ENCODE measurements around the gene SH3PXD2A. TPM values are rescaled to one million over a fixed set of nuclear protein-coding genes. Genes with fewer than 3 reads are reported as not detected.
"Not testable (repeated sequence)": the region's sequence is repeated elsewhere in the genome, so short reads cannot be mapped to it uniquely, and the experiment has no call there.

SH3PXD2A gene
- total RNA-seq, 1 donor from 2014 or later: 8.3 TPM

DNA sequence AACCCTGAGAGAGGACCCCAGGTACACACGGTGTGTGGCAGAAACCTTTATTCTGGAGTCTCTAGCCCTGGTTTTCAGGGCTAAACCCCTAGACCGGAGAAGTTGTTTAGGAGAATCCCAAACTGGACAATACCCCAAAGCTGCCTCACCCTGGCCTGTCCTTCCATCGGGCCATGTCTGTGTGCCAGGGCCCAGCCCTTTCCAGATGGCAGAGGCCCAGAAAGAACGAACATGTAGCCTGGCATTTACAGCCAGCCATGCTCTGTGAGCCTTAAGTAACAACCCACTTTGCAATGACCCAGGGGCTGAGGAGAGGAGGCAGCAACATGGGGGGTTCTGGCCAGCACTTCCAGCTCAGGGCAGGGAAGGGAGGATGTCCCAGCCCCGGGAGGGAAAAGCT is 219.8 kb downstream of the SH3PXD2A start:
- intact Hi-C loops (cut with micrococcal nuclease): no loop called here

DNA sequence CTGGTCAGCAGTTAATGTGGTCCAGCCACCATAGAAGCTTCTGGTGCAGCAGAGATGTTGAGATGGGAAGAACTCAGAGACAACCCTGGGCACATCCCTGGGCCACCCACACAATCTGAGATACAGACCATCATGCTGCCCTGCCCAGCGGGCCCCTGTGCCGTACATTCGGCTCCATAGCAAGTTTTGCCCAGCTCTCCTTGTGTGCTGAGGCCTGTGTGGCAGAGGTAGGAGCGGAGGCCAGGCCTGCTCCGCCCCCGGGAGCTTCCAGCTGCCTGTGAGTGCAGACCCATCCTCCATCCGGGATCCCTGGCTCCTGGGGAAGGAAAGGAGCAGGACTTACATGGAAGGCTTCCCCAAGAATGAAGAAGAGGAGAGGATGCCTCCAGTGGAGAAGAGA is 221.5 kb downstream of the SH3PXD2A start:
- DNase-seq: no peak
- intact Hi-C loops (cut with micrococcal nuclease): no loop called here
- H3K9me3 Mint-ChIP-seq: no peaks in the 10 kb centered on the region
- H3K27ac Mint-ChIP-seq: no peak overlapping the region
- H3K4me1 Mint-ChIP-seq: peaks cover 5% of the 10 kb centered on the region
- H3K36me3 Mint-ChIP-seq (ENCODE audit: low read depth): no peaks in the 10 kb centered on the region
- H3K4me3 Mint-ChIP-seq: no peak overlapping the region
- H3K27me3 Mint-ChIP-seq: no peaks in the 10 kb centered on the region

More for the DNA sequence above, 219.8 kb downstream of the SH3PXD2A start:
- no peaks in the 10 kb centered on the region for H3K36me3 Mint-ChIP-seq (ENCODE audit: low read depth)
- no peak overlapping the region for H3K27ac Mint-ChIP-seq
- H3K4me3 Mint-ChIP-seq: no peak overlapping the region
- no peak for DNase-seq
- no peaks in the 10 kb centered on the region for H3K9me3 Mint-ChIP-seq
- H3K27me3 Mint-ChIP-seq: no peaks in the 10 kb centered on the region
- H3K4me1 Mint-ChIP-seq: peaks cover 3% of the 10 kb centered on the region

DNA sequence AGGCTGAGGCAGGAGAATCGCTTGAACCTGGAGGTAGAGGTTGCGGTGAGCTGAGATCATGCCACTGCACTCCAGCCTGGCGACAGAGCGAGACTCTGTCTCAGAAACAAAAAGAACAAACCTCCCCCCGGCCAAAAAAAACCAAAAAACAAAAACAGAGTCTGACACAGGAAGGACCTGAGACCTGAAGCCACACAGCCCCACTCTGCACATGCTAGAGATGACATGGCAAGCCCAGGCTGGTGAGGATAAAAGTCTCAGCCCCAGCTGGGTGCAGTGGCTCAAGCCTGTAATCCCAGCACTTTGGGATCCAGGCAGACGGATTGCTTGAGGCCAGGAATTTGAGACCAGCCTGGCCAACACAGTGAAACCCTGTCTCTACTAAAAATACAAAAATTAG is 222.5 kb downstream of the SH3PXD2A start:
- H3K27ac Mint-ChIP-seq; DNase-seq; H3K9me3 Mint-ChIP-seq; H3K27me3 Mint-ChIP-seq; H3K36me3 Mint-ChIP-seq (ENCODE audit: low read depth); H3K4me1 Mint-ChIP-seq; H3K4me3 Mint-ChIP-seq; intact Hi-C loops (cut with micrococcal nuclease): not testable (repeated sequence)

DNA sequence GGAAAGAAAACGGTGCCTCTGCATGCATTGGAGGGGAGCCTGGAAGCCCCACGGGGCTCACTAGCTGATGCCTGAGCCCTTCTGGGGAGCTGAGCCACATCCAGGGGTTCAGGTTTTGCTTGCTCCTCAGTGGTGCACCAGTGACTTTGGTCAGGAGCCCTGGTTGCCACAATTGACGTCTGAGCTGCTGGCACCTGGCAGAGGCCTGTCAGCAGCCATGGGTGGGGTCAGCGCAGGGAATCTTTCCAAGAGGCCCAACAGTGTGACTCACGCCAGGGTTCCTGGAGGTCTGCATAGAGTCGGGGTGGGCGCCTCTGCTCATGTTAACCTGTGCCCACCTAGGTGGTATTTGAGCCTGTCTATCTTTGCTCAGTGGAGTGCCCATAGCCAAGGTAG is 223.1 kb downstream of the SH3PXD2A start:
- Mint-ChIP-seq H3K36me3 (ENCODE audit: low read depth) (peaks cover 2% of the 10 kb centered on the region), H3K27me3 (no peaks in the 10 kb centered on the region), H3K4me1 (peaks cover 5% of the 10 kb centered on the region), H3K4me3 (no peak overlapping the region), H3K9me3 (no peaks in the 10 kb centered on the region), H3K27ac (no peak overlapping the region)
- intact Hi-C loops (cut with micrococcal nuclease): no loop called here
- DNase-seq: no peak

DNA sequence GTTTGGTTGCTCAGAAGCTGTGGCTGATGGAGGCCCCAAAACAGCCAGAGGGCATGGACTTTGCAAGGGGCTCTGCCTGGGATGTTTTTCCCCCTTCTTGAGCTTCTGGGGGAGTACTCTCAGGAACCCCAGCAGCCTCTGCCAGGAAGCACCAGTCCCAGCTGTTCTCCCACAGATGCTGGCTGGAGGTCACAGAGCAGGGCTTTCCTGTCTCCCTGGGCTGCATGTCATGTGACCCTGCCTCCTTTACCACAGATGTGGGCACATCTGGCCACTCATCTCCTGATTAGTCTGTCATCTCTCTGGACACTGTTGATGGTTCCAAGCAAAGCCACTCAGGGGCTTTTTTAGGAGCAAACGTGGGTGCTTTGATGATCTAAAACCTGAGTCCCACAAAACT is 225.2 kb downstream of the SH3PXD2A start:
- no peak for DNase-seq
- intact Hi-C loops (cut with micrococcal nuclease): no loop called here
- Mint-ChIP-seq H3K27ac (no peak overlapping the region), H3K4me1 (peaks cover 5% of the 10 kb centered on the region), H3K27me3 (no peaks in the 10 kb centered on the region), H3K4me3 (no peak overlapping the region), H3K9me3 (no peaks in the 10 kb centered on the region), H3K36me3 (ENCODE audit: low read depth) (peaks cover 2% of the 10 kb centered on the region)

DNA sequence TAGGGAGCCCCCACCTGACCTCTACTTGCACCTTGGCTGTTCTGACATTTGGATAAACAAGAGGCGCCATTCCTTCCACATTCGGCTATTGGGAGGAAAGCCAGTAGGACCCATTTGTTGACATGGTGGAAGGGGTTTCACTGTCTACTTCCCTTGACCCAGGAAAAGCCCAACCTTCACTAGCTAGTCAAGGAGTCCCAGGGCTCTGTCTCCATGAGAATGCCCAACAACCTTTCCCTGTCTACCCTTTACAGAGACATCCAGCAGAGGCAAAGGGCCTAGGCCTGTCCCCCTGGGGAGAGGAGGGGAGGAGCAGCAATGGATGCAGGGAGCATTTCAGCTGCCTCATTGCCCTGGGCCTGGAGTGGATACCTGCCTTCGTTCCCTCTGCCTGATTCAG is 225.8 kb downstream of the SH3PXD2A start:
- Mint-ChIP-seq H3K9me3 (no peaks in the 10 kb centered on the region), H3K4me1 (peaks cover 2% of the 10 kb centered on the region), H3K27ac (no peak overlapping the region), H3K27me3 (no peaks in the 10 kb centered on the region), H3K4me3 (no peak overlapping the region), H3K36me3 (ENCODE audit: low read depth) (peaks cover 2% of the 10 kb centered on the region)
- intact Hi-C loops (cut with micrococcal nuclease): no loop called here
- no peak for DNase-seq

DNA sequence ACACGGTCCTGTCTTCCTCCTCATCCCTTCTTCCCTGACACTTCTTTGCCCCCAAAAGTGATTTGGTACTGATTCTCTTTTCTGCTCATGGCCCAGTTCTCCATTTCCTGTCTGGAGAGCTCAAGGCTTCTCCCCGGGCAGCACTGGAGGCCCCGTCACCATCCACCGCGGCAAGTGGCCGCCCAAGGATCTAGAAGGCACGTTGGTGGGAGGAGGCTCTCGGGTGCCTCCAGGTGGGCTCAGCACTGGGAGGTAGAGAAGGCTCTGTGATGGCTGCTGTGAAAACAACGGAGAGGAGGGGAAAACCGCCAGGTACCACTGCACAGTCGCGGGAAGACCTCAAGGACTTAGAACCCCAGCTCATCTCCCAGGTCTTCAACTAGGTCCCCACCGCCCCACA is 227.5 kb downstream of the SH3PXD2A start:
- H3K4me1 Mint-ChIP-seq: peaks cover 2% of the 10 kb centered on the region
- H3K36me3 Mint-ChIP-seq (ENCODE audit: low read depth): peaks cover 2% of the 10 kb centered on the region
- intact Hi-C loops (cut with micrococcal nuclease): no loop called here
- no peaks in the 10 kb centered on the region for H3K27me3 Mint-ChIP-seq
- H3K4me3 Mint-ChIP-seq: no peak overlapping the region
- no peak for DNase-seq
- H3K9me3 Mint-ChIP-seq: no peaks in the 10 kb centered on the region
- H3K27ac Mint-ChIP-seq: no peak overlapping the region

DNA sequence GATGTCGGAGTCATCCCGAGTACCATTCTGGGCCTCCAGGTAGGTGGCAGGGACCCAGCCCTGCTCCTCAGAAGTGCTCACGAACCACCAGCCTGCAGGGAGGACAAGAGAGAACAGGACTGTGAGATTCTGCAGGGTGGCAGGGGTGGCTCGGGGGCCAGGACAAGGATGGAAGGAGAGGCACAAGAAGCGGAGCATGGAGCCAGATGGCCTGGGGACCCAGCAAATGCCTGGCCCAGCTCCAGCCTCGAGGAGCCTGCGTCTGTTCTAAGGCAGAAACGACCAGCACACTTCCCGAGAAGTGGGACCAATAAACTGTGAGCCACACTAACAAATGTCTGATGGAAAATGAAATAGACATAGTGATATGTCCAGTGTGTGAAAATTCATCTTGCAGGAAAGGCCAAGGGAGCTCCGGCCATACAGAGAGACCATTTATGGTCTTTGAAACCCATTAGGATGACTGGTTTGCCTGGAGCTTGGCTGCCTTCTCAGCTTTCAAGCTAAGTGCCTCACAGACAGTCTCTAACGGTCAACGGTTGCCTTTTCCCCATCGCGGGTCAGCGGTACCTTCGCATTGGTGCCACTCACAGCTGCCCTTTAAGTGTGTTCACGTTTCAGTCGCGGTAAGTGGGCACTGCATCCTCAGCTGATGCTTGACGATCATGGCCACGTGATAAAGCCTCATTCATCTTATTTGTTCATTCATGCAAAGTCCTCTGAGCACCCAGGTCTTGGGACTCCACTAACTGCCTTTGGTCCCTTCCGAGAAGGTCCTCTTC is 228.1 kb downstream of the SH3PXD2A start:
- intact Hi-C loops (cut with micrococcal nuclease): no loop called here
- H3K9me3 Mint-ChIP-seq: no peaks in the 10 kb centered on the region
- DNase-seq: no peak
- no peaks in the 10 kb centered on the region for H3K27me3 Mint-ChIP-seq
- H3K4me1 Mint-ChIP-seq: peaks cover 2% of the 10 kb centered on the region
- peaks cover 2% of the 10 kb centered on the region for H3K36me3 Mint-ChIP-seq (ENCODE audit: low read depth)
- no peak overlapping the region for H3K27ac Mint-ChIP-seq
- no peak overlapping the region for H3K4me3 Mint-ChIP-seq

DNA sequence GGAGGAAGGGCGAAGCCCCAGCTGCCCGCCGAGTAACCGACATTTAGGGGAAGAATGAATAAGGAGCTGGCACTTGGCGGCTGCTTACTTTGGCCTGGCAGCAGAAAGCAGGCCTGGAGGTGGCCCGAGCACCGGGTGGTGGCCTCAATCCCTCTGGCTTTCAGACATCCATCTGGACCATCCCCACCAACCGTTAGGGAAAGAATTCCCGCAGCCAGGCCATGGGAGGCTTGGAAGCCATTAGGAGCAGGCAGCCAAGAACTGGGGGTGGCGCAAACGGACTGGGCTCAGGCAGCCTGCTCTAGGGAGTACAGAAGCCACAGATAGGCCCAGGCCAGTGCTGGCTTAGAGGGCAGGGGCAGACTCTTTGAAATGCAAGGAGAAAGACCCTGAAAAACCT is 229.2 kb downstream of the SH3PXD2A start:
- Mint-ChIP-seq H3K36me3 (ENCODE audit: low read depth) (peaks cover 2% of the 10 kb centered on the region), H3K27me3 (no peaks in the 10 kb centered on the region), H3K4me3 (no peak overlapping the region), H3K4me1 (peaks cover 2% of the 10 kb centered on the region), H3K9me3 (no peaks in the 10 kb centered on the region), H3K27ac (no peak overlapping the region)
- DNase-seq: no peak
- intact Hi-C loops (cut with micrococcal nuclease): no loop called here

DNA sequence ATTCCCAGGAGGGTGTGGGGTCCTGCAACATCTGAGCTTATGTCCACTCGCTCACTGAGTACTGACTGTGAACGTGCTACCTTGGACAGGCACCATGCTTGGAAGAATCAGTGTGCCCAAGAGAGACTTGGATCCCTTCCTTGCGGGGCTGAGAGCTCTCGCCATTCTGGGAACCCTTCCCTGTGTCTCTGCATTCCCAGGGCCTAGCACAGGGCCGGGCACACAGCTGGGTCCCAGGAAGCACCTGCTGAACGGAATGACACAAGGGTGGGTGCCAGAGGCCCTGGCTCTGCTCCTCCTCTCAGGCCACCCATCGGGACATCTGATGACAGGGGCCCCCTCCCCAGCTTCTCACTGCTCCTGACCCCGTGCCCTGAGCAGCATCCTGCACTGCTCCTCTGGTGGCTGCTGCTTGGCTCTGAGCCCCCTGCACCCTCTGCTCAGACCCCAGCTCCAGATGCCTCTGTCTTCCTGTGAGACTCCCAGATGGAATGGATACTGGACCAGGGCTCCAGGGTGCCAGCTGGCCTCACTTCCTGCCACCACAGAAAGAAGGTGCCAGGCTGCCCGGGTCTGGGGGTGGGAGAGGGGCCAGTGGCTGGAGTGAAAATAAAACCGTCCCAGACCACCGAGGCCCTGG is 232.3 kb downstream of the SH3PXD2A start:
- Mint-ChIP-seq H3K36me3 (ENCODE audit: low read depth) (peaks cover 3% of the 10 kb centered on the region), H3K4me3 (no peak overlapping the region), H3K27ac (no peak overlapping the region), H3K4me1 (no peaks in the 10 kb centered on the region), H3K9me3 (no peaks in the 10 kb centered on the region), H3K27me3 (no peaks in the 10 kb centered on the region)
- intact Hi-C loops (cut with micrococcal nuclease): no loop called here
- no peak for DNase-seq

DNA sequence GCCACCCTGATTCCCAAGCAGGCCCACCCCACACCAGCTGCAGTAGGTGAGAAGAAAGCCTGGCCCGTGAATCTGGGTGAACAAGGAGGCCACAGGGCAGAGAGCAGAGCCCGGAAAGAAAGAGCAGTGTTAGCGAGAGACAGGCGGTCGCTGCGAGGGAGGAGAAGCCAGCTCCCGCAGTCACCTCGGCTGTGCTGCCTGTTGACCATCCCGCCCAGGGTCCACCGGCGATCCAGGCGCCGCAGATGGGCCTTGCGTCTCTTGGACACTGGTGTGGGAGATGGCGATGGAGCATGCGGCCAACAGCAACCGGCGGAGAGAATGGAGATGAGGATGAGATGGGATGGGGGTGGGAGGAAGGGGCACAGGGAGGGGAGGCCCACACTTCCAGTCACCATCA is 233.1 kb downstream of the SH3PXD2A start:
- Mint-ChIP-seq H3K36me3 (ENCODE audit: low read depth) (peaks cover 1% of the 10 kb centered on the region), H3K4me3 (no peak overlapping the region), H3K4me1 (no peaks in the 10 kb centered on the region), H3K27ac (no peak overlapping the region), H3K27me3 (no peaks in the 10 kb centered on the region), H3K9me3 (no peaks in the 10 kb centered on the region)
- DNase-seq: no peak
- intact Hi-C loops (cut with micrococcal nuclease): no loop called here

DNA sequence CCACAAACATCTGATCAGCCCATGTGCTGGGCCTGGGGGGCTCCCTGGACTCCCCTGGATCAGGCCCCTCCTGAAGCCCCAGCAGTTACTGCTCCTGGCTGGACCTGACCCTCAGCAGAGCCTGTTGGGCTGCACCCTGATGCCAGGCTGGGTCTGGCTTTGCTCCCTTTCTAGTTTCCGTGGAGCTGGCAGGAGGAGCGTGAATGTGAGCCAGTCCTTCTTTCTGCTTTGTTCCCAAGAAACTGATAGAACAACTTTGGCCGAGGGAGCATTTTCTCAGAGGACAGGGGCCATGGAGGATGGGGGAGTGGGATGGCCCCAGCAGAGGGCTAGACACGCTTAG is 233.6 kb downstream of the SH3PXD2A start:
- Mint-ChIP-seq H3K27me3 (no peaks in the 10 kb centered on the region), H3K27ac (no peak overlapping the region), H3K36me3 (ENCODE audit: low read depth) (peaks cover 1% of the 10 kb centered on the region), H3K9me3 (no peaks in the 10 kb centered on the region), H3K4me3 (no peak overlapping the region), H3K4me1 (no peaks in the 10 kb centered on the region)
- DNase-seq: no peak
- intact Hi-C loops (cut with micrococcal nuclease): no loop called here

DNA sequence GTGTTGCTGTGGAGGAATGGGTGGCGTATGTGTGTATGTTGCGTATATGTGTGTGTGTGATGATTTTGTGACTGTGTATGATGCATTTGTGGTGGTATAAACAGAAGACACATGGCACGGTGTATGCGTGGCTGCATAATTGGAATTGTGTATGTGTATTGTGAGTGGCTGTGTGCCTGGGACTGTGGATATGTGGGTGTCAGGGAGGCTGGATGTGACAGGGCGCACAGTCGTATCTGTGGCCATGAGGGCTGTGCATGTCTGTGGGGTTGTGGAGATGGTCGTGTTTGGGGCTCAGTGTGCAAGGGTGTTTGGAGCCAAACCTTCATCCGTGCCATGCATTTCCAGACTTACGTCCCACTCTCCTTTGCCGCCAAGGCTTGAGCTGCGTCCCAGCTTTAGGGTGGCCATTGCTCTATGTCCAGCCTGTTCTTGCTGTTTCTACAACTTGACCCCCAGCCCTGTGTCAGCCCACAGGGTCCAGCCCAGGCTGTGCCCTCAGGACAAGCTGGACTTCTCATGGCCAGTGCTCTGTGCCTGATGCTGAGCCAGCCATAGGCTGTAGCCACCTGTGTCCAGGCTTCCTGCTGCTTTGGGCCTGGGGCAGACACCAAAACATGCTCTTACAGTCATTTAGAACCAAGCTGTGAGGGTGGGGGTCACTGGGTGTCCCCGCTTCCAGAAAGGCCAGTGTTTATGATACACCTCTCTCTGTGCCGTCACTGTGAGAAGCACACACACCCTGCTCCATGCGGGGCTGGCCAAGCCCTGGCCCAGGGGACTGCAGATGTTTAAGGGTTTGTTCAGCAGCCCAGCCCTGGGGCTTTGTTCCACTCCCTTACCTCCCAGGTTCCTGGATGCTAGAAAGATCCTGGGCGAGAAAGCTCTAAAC is 234.2 kb downstream of the SH3PXD2A start:
- H3K9me3 Mint-ChIP-seq: no peaks in the 10 kb centered on the region
- intact Hi-C loops (cut with micrococcal nuclease): no loop called here
- DNase-seq: no peak
- peaks cover 1% of the 10 kb centered on the region for H3K36me3 Mint-ChIP-seq (ENCODE audit: low read depth)
- no peak overlapping the region for H3K27ac Mint-ChIP-seq
- no peaks in the 10 kb centered on the region for H3K27me3 Mint-ChIP-seq
- no peak overlapping the region for H3K4me3 Mint-ChIP-seq
- no peaks in the 10 kb centered on the region for H3K4me1 Mint-ChIP-seq

DNA sequence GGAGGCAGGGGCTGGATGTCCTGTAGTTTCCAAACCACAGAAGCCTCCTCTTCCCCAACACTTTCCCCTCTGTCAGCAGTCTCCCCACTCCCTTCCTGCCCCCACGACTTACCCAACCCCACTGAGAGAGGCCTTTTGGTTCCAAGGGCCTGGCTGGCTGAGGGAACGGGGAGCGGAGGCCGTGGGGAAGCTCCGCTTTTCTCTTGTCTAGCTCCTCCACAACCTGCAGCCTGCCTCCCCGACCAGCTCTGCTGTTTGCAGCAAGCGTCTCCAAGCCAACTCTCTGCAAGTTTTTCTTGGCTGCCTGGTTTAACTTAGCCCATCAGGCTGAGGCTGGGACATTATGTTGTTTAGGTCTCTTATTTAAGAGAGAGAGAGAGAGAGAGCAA is 235.0 kb downstream of the SH3PXD2A start:
- Mint-ChIP-seq H3K9me3 (no peaks in the 10 kb centered on the region), H3K27me3 (no peaks in the 10 kb centered on the region), H3K4me1 (no peaks in the 10 kb centered on the region), H3K4me3 (no peak overlapping the region), H3K27ac (no peak overlapping the region), H3K36me3 (ENCODE audit: low read depth) (peaks cover 1% of the 10 kb centered on the region)
- DNase-seq: no peak
- intact Hi-C loops (cut with micrococcal nuclease): no loop called here
